GM19238 (cell line): ENCODE data around the gene PDX1.

Source experiments
- DNase-seq: peaks from one replicate; pipeline ENCODE4 v3.0.0; 2011; ENCODE audit warnings: low spot score; ENCODE audit not compliant: insufficient read length

PDX1 gene

GRCh38 chr13:27919934-27920676 lies at the start of gene PDX1:
PDX1 (plus strand) TSS chr13:27920000; CDS start chr13:27920139, 139 bp downstream.
- no peak for DNase-seq

DNA sequence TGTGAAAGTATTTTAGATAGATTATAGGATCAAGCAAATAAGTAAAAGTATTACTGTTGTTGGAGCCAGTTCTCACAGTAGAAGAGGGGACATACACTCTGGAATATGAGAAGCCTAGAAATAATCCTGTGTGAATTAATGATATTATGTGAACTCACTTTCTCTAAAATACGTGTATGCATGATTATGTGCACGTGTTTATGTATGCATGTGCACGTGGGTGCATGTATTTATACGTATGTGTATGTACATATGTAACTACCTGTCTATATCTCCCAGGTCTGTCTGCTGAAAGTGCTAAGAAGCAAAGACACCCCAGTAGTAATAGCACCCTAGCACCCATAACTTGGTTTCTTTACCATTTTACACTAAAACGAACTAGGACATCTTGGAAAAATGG lies 41.5 kb upstream of the PDX1 start:
- DNase-seq = no peak

- no peak for DNase-seq
Measured at GRCh38 chr13:27889471-27889870, 30.3 kb upstream of the PDX1 start.

DNA sequence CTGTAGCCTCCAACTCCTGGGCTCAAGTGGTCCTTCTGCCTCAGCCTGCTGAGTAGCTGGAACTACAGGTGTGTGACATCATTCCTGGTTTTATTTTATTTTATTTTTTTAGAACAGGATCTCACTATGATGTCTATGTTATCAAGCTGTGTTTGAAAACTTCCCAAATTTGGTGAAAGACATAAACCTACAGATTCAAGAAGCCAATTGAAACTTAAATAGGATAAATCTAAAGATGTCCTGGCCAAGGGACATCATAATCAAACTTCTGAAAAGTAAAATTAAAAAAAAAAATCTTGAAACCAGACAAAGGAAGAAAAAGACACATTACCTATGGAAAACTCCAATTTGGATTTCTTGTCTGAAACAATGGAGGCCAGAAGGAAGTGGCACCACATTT lies 23.1 kb upstream of the PDX1 start:
- no peak for DNase-seq

DNA sequence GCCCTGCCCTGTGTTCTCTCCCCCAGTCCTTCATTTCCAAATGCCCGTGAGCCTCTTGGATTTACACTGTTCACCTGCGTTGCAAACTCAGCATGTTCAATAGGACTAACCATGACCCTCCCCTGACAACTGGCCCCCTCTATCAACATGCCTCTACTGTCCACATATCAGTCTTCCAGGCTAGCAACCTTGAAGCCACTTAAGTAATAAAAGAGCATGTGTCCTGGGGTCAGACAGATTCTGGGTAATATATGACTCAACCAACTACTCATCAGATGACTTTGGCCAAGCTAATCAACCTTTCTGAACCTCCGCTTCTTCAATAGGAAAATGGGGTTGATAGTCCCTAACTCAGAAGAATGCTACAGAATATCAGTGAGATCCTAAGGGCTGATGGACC lies 15.1 kb upstream of the PDX1 start:
- DNase-seq = no peak

DNA sequence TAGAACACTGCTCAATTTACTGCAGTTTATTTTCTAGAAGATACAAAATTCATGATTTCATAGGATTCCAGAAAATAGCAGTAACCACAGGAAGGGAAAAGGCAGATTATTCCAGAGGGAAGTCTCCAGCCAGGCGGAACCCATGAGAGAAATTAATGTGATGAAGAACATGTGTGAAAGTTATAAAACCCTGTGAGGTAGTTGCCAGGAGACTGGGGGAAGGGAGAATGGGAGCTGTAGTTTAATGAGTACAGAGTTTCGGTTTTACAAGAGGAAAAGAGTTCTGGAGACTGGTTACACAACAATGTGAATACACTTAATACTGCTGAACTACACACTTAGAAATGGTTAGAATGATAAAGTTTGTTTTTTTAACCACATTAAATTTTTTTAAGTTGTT lies 14.2 kb upstream of the PDX1 start:
- no peak for DNase-seq

DNA sequence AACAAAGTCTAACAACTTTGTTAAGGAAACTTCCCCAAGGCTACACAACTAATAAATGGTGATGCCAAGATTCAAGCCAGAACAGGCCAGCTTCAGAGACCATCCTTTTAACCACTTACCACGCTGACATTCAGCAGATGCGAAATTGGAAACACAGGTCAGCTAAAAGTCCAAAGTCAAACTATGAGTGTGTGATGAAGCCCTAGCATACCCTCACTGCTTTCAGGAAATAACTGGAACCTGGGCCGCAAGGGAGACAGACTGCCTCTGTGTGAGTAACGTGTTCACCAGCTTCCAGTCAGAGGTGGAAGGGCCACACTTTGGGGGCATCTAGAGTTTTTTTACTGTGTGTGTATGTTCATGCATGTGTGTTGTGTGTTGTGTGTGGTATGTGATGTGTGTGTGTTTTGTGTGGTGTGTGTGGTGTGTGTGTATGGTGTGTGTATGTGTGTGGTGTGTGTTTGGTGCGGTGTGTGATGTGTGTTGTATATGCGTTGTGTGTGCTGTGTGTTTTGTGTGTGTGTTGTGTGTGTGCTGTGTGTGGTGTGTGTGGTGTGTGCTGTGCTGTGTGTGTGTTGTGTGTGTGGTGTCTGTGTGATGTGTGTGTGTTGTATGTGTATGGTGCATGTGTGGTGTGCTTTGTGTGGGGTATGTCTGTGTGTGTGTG lies 12.5 kb upstream of the PDX1 start:
- DNase-seq = no peak

GRCh38 chr13:27909378-27909777 lies 10.4 kb upstream of the PDX1 start:
- no peak for DNase-seq

GRCh38 chr13:27911521-27911920 lies 8.3 kb upstream of the PDX1 start:
- no peak for DNase-seq

DNA sequence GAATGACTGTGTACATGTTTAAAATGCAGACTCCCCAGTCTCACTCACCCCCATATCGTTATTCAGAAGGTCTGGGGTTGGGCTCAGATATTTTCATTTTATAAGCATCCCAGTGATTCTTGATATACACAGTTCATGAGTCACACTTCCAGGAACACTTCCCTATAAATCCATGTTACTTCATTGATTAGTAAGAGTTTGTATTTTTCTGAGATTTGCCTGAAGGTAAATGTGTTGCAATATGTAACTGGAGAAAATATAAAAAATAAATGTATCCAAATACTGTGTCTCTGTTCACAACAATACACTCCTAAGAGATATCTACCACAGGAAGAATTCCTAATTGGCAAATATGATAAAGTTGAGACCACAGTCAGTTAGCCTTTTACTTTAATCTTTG lies 6.6 kb upstream of the PDX1 start:
- no peak for DNase-seq

GRCh38 chr13:27915301-27916207 lies 4.2 kb upstream of the PDX1 start:
- DNase-seq = no peak

- DNase-seq = no peak
Measured at GRCh38 chr13:27917121-27917947, 2.5 kb upstream of the PDX1 start.

- DNase-seq = no peak
Measured at GRCh38 chr13:27918041-27918917, 1.5 kb upstream of the PDX1 start.

DNA sequence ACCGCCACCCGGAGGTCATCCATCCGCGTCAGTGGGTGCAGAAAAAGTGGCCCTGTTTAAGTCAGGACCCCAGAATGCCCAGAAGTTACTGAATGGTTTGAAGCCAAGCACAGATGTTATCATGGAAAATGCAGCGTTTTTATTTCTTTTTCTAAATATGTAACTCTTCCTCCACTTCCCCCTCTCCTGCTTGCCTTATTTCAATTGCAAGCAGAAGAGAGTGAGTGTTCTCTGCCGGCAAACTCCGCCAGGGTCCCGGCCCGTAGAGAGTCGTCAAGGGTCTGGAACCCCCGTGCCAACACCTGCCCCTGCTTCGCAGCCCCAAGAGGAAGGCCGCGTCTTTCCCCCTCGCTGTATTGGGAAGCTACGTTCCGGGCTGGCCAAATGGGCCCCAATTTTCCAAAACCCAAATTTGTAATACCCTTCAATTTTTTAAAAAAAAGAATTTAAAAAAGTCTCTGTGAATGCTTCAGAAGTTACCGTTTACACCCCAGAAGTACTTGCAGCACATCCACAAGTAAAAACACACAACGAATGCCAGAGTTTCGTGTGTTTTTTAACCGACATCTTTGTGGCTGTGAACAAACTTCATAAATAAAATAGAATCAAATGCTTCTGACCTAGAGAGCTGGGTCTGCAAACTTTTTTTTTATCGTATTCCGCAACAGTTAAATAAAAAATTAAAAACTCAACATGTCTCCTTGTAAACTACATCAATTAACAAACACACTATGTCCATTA lies 712 bp upstream of the PDX1 start:
- DNase-seq = no peak

- DNase-seq = no peak
Measured at GRCh38 chr13:27919659-27919933, 204 bp upstream of the PDX1 start.

DNA sequence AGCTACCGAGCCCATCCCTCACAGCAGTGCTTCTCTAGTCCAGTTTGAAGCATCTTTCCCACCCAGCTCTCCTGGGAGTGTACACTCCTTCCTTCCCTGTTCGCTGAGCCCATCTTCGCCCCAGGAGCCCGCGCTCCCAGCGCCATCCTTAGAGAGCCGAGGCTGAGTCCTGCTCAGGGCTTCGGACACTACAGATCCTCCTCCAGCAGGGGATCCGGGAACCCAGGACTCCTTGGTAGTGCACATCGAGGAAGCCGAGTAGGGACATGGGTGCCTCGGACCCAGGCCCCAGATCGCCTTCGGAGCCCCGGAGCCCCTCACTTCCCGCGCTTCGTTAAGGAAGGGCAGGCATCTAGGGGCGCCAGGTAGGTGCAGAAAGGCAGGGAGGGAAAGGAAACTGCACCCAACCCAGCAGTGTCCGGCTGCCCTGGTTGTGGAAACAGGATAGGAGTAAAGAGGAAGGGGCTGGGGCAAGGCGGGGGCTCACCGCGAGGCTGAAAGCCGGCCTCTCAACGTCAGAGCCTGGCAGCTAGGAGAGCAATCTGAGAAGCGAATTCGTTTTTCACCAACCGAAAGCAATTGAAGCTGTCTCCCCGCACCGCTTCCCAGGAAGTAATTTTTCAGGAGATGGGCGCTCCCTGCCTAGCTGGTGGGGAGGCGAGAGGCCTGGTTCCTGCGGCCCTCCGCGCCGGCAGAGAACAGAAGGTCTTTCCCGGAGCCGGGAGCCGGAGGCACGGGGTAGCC lies 1.0 kb downstream of the PDX1 start:
- no peak for DNase-seq

DNA sequence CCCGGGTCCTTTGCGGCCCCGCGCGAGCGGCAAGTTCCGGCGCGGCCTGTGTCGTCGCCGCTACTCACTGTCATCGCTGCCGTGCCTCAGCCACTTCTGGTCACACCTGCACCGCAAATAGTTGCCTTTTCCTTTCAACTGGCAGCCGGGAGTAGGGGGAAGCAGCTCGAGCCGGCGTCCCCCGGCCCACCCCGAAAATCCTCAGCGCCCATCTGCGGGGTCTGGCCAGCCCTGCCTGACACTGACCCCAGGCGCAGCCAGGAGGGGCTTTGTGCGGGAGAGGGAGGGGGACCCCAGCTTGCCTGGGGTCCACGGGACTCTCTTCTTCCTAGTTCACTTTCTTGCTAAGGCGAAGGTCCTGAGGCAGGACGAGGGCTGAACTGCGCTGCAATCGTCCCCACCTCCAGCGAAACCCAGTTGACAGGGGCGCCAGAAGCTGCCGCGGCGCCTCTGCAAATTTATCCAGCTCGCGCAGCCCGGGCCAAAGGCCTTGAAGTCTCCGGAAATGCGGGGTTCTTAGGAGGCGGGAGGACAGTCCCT lies 1.7 kb downstream of the PDX1 start:
- no peak for DNase-seq

DNA sequence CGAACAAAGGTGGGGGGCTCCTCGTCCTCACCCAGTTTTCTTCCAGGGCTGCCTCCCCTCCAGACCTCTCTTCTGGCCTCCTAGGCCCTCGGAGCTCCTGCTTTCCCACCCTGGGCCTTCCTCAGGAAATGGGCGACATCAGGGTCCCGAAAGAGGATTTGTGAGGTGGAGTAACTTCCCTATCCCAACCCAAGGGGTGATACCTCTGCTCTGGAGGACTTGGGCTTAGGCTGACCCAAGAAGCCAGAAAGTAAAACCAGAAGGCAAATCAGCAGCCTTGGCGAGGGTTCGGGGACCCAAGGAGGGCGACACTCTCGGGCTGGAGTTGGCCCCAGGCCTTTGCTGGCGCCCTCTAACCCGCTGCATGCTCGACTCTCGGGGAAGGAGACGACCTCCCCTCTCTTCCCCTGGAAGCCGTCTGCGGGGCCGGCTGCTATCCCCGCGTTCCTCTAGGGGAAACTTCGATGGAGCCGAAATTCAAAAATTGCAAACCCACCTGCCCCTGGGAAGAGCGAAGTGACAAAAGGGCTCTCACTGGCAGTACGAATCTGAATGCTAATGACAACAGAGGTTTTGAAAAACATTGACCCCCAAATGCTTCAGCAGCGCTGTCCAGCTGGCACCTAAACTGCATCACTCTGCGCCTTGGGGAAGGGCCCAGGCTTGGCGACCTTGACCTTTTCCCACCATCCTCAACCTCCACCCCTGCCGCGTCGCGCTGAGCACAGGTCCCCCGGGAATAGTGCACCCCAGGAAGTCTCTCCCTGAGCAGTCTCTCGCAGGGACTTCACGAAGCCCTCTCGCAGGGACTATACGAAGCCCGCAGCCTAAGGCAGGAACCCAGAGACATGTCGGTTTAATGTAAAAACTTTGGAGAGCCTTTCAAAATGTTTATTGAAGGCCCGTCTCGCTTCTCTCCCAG lies 2.4 kb downstream of the PDX1 start:
- DNase-seq = no peak
